Mesothelial cell of epicardium (in vitro differentiated cells): ENCODE results near the gene UBE2G2. TPM values are rescaled to one million over a fixed set of nuclear protein-coding genes. Genes with fewer than 3 reads are reported as not detected.
A peak's percentile ranks its signal among the peaks of the same experiment; 100 is the strongest.

Experiments
- DNase-seq, 2 experiments: peaks; one replicate each; pipeline ENCODE4 v3.0.0; 2021; ENCODE audit warnings: low spot score in 2 of 2; ENCODE audit not compliant: unreplicated experiment in 2 of 2
- H3K27ac Mint-ChIP-seq: 2 replicates; pipeline ENCODE4 v1.8.0; 2021; ENCODE audit warnings: mixed read lengths
- H3K27me3 Mint-ChIP-seq: 2 replicates; pipeline ENCODE4 v1.8.0; 2021; ENCODE audit warnings: low read depth, mixed read lengths
- H3K36me3 Mint-ChIP-seq: 2 replicates; pipeline ENCODE4 v1.8.0; 2021; ENCODE audit warnings: mixed read lengths
- H3K4me1 Mint-ChIP-seq: 2 replicates; pipeline ENCODE4 v1.8.0; 2021; ENCODE audit warnings: mixed read lengths
- H3K4me3 Mint-ChIP-seq: 2 replicates; pipeline ENCODE4 v1.8.0; 2021; ENCODE audit warnings: mild to moderate bottlenecking, moderate library complexity, mixed read lengths
- H3K9me3 Mint-ChIP-seq: 2 replicates; pipeline ENCODE4 v1.8.0; 2021; ENCODE audit warnings: mixed read lengths
- total RNA-seq: library from RNA; stranded (reverse); gene quantifications from 3 replicates; pipeline ENCODE4 v1.2.1, GENCODE V29; 2021
- TF ChIP-seq, protein P1 (sequence below): fragments of 200-600 bp; sonication (generic); IDR thresholded peaks from one replicate; pipeline ENCODE4 v1.5.0; 2021; ENCODE audit warnings: antibody characterized with exemption; ENCODE audit not compliant: unreplicated experiment

UBE2G2 gene
- total RNA-seq, 1 donor from 2014 or later, result 95.4 TPM

- DNase-seq, result no peak
- Mint-ChIP-seq H3K27ac (no peak overlapping the region), H3K36me3 (peaks cover 14% of the 10 kb centered on the region), H3K4me3 (peak overlapping the region; percentile 70), H3K27me3 (no peaks in the 10 kb centered on the region), H3K4me1 (peaks cover 4% of the 10 kb centered on the region), H3K9me3 (peaks cover 8% of the 10 kb centered on the region)
- TF ChIP-seq, protein P1, sequence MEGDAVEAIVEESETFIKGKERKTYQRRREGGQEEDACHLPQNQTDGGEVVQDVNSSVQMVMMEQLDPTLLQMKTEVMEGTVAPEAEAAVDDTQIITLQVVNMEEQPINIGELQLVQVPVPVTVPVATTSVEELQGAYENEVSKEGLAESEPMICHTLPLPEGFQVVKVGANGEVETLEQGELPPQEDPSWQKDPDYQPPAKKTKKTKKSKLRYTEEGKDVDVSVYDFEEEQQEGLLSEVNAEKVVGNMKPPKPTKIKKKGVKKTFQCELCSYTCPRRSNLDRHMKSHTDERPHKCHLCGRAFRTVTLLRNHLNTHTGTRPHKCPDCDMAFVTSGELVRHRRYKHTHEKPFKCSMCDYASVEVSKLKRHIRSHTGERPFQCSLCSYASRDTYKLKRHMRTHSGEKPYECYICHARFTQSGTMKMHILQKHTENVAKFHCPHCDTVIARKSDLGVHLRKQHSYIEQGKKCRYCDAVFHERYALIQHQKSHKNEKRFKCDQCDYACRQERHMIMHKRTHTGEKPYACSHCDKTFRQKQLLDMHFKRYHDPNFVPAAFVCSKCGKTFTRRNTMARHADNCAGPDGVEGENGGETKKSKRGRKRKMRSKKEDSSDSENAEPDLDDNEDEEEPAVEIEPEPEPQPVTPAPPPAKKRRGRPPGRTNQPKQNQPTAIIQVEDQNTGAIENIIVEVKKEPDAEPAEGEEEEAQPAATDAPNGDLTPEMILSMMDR, result no peak
These were observed 13.6 kb upstream of the UBE2G2 start for GRCh38 chr21:44815225-44815624.

DNA sequence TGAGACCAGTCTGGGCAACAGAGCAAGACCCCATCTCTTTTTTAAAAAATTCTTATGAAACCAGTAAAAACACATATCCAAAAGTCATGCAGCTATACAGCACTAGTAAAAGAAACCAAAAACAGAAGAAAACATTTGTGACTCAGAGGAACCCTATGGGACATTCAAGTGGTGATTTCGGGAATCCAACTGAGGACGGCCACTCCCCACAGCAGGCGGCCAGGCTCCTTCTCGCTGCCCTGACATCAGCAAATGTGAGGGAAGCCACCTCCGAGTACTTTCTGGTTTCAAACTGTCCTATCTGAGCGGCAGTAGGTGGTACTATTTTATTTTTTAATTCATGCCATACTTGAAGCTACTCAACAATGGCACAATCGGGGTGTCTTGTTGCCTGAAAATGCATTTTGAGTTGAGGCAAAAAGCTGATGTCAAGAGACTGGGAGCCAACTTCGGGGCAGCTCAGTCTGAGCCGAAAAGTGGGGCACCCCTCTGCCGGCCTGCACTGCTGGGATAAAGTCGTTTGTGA is 12.9 kb upstream of the UBE2G2 start:
- peaks cover 13% of the 10 kb centered on the region for H3K36me3 Mint-ChIP-seq

DNA sequence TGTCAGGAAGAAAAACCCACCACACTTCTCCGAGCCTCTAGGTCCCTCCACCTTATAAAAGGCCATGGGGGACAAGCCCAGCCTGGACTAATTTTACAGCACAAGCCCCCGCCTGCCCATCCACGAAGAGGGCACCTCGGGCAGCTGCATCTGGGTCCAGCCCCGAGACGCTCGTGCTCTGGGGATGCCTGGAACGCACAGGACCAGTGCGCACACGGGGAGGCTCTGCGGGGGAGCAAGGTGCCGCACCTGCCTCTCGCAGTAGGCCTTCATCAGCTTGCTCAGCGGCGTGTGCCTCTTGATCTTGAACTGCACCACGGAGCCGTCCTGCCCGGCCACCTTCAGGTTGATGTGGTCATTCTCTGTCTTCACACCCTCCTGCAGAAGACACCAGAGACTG is 12.1 kb upstream of the UBE2G2 start:
- H3K27me3 Mint-ChIP-seq, result no peaks in the 10 kb centered on the region
- TF ChIP-seq, protein P1, result no peak
- no peak overlapping the region for H3K27ac Mint-ChIP-seq

More for the DNA sequence above, 12.9 kb upstream of the UBE2G2 start:
- Mint-ChIP-seq H3K27ac (no peak overlapping the region), H3K9me3 (peaks cover 2% of the 10 kb centered on the region), H3K27me3 (no peaks in the 10 kb centered on the region), H3K4me3 (no peak overlapping the region), H3K4me1 (peaks cover 4% of the 10 kb centered on the region)
- TF ChIP-seq, protein P1, result no peak
- no peak for DNase-seq

GRCh38 chr21:44813149-44813548 is 11.5 kb upstream of the UBE2G2 start:
- TF ChIP-seq, protein P1, result no peak
- Mint-ChIP-seq H3K4me3 (no peak overlapping the region), H3K27ac (no peak overlapping the region), H3K27me3 (no peaks in the 10 kb centered on the region), H3K9me3 (no peaks in the 10 kb centered on the region), H3K36me3 (peaks cover 18% of the 10 kb centered on the region), H3K4me1 (peaks cover 4% of the 10 kb centered on the region)
- no peak for DNase-seq

More for the DNA sequence above, 12.1 kb upstream of the UBE2G2 start:
- H3K9me3 Mint-ChIP-seq, result no peaks in the 10 kb centered on the region
- DNase-seq, result no peak
- no peak overlapping the region for H3K4me3 Mint-ChIP-seq
- peaks cover 18% of the 10 kb centered on the region for H3K36me3 Mint-ChIP-seq
- H3K4me1 Mint-ChIP-seq, result peaks cover 4% of the 10 kb centered on the region

DNA sequence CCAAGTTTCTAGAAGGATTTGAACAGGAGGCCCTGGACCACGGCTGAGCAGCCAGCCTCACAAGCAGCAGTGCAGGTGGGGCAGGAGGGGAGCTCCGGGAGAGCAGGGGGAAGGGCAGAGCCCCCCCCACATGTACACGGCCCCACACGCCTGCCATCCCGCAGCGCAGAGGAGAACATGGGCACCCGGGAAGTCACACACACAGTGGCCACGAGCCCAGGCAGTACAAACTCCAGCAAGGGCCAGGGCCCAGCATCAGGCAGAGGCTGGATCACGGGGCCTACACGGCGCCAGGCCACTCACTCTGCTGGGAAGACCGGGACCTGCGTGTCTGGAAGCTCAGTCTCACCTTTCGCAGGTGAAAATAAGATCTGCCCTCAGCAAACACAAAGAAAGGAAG is 11.0 kb upstream of the UBE2G2 start:
- TF ChIP-seq, protein P1, result no peak
- no peaks in the 10 kb centered on the region for H3K27me3 Mint-ChIP-seq
- DNase-seq, result no peak
- H3K9me3 Mint-ChIP-seq, result no peaks in the 10 kb centered on the region
- no peak overlapping the region for H3K27ac Mint-ChIP-seq
- H3K4me3 Mint-ChIP-seq, result no peak overlapping the region
- H3K4me1 Mint-ChIP-seq, result peaks cover 4% of the 10 kb centered on the region
- H3K36me3 Mint-ChIP-seq, result peaks cover 18% of the 10 kb centered on the region

GRCh38 chr21:44810779-44811178 is 9.2 kb upstream of the UBE2G2 start:
- H3K4me1 Mint-ChIP-seq, result no peaks in the 10 kb centered on the region
- no peaks in the 10 kb centered on the region for H3K27me3 Mint-ChIP-seq
- DNase-seq, result no peak
- TF ChIP-seq, protein P1, result no peak
- H3K4me3 Mint-ChIP-seq, result no peak overlapping the region
- no peak overlapping the region for H3K27ac Mint-ChIP-seq
- H3K9me3 Mint-ChIP-seq, result no peaks in the 10 kb centered on the region
- H3K36me3 Mint-ChIP-seq, result peaks cover 22% of the 10 kb centered on the region
